T-helper 22 cell (primary cell): ENCODE results near the gene UGDH.
"Not testable (repeated sequence)": the region's sequence is repeated elsewhere in the genome, so short reads cannot be mapped to it uniquely, and the experiment has no call there.

Experiments used
- DNase-seq: peaks from one replicate; pipeline ENCODE4 v3.0.0-alpha.2; 2020; ENCODE audit warnings: low read depth

UGDH gene

GRCh38 chr4:39528061-39528465 lies 824 bp upstream of the UGDH start:
- DNase-seq, result no peak

DNA sequence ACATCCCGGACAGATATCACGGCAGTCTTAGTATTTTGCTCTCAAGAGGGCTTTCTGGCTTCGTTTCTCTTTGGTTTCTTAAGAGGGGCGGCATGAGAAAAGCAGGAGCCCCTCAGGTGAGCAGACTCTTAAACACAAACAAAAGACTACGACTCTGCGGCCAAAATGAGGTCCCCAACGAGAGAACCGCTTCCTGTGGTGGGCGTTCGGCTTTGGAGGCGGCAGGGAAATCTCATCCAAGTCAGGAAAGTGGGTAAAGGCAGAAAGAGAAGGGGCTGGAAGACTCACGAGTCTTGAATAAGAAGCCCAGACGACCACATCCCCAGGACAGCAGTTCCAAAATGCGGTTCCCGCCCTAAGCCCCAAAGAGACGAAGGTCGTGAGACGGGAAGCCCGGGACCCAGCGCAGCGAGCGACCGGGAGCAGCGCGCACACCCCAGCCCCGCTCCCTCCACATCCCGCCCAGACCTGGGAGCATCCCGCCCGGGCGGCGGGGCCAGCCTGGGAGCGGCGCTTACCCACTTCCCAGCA lies 409 bp downstream of the UGDH start:
- DNase-seq, result no peak

GRCh38 chr4:39525822-39526690 lies 1.2 kb downstream of the UGDH start:
- DNase-seq, result no peak

DNA sequence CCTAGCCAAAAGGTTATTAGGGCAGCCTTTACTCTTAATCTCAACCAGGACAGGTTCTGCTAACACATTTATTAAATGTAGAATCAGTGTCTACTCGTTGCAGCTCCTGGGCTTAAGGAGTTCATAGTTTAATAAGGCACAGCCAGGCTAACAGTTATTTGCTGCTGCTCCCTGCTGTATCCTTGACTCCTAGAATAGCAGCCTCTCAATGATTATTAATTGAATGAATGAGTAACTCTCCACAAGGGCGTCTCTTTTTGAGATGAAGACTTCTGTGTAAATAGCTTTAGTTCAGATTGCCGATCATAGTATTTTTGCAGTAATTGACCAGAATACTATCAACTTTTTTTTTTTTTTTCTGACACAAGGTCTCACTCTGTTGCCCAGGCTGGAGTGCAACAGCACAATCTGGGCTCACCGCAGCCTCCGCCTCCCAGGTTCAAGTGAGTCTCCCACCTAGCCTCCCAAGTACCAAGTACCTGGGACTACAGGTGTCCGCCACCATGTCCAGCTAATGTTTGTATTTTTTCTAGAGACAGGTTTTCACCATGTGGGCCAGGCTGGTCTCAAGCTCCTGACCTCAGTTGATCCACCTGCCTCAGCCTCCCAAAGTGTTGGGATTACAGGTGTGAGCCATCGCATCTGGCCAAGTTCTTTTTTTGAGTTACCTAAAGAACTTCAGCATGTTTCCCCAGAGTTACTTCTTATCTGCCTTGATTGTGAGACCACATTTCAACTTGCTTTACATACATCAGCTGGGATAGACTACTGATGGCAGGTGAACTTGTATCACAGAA lies 2.9 kb downstream of the UGDH start:
- no peak for DNase-seq

- DNase-seq, result no peak
Measured at GRCh38 chr4:39522068-39522467, 5.2 kb downstream of the UGDH start.

GRCh38 chr4:39521253-39521919 lies 5.9 kb downstream of the UGDH start:
- DNase-seq, result no peak

DNA sequence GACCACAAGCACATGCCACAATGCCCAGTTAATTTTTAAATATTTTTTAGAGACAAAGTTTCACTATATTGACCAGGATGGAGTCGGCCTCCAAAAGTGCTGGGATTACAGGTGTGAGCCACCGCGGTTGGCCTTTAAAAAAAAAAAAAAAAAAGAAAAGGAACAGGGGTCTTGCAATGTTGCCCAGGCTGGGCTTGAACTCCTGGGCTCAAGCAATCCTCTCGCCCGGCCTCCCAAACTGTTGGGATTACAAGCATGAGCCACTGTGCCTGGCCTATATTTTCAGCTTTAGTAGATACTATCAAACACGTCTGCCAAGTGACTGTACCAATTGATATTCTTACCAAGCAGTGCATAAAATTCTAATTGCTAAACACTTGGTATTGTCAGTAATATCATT lies 8.8 kb downstream of the UGDH start:
- DNase-seq, result no peak

DNA sequence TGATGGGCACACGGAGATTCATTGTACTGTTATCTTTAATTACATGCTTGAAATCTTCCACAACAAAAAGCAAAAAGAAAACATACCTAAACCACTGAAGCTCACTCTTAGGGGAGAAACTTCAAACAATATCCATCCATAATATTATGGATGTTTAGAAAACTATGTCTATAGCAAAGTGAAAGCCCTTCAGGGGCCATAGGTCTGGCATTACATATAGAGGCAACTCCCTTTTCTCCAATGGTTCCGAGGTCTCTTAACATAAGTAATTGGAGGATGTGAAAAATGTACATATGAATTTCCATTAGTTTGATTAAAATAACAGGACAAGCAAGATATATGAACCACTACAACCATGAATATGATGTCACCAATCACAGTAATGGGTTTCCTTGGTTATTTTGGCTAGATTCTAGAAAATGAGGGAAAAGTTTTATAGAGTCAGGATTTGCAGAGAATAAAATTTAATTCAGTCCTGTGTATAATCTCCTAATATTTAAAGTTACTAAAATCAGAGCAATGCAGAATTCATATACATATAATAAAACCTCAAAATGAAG lies 10.8 kb downstream of the UGDH start:
- DNase-seq, result no peak

GRCh38 chr4:39515669-39516401 lies 11.4 kb downstream of the UGDH start:
- DNase-seq, result not testable (repeated sequence)

DNA sequence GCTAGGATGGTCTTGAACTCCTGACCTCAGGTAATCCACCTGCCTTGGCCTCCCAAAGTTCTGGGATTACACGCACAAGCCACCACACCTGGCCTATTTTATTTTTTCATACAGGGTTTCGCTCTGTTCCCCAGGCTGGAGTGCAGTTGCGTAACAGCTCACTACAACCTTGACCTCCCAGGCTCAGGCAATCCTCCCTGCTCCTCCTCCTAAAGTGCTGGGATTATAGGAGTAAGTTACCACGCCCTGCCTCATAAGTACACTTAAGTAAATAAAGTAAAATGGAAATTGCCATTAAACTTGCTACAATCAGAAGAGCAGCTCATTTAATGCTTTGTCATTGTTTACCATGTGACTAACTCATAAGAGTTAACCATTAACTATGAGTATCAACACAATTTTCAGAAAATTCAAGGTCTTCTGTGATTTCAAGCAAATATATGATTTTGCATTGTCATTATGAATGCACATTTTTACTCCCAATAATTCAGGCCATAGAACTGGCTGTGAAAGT lies 12.3 kb downstream of the UGDH start:
- no peak for DNase-seq

DNA sequence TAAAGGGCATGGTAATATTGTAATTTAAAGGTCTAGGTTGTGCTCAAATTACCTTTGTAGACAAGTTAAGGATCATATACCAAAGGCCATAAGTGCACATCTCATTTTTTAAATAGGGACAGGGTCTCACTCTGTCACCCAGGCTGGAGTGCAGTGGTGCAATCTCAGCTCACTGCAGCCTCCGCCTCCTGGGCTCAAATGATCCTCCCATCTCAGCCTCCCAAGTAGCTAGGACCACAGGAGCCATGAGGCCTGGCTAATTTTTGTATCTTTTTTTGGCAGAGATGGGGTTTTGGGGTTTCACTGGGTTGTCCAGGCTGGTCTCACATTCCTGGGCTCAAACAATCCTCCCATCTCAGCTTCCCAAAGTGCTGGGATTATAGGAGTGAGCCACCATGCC lies 13.0 kb downstream of the UGDH start:
- DNase-seq, result not testable (repeated sequence)

DNA sequence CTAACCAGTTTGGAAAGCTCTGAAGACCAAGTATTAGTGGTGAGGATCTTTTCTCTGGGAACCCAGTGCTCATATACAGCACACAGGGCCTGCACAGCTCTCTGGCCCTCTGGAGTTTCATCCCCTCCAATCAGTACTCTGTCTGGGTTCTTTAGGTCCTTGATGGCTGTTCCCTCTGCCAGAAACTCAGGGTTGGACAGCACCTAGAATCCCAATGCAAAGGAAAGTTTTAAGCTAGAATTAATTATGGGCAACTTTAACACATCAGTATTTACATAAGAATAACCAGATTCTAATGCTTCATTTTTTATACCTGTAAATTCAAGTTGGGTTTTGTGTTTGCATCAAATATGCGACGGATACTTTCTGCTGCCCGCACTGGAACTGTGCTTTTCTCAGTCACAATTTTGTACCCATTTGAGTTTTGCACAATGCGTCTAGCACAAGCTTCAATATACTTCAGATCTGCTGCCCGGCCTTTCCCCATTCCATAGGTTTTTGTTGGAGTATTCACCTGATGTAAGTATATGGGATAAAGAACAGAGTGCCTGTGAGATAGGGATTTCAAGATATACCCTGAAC lies 16.8 kb downstream of the UGDH start:
- DNase-seq, result no peak

- DNase-seq, result no peak
Measured at GRCh38 chr4:39505581-39505980, 21.7 kb downstream of the UGDH start.

- no peak for DNase-seq
Measured at GRCh38 chr4:39504538-39504937, 22.7 kb downstream of the UGDH start.

DNA sequence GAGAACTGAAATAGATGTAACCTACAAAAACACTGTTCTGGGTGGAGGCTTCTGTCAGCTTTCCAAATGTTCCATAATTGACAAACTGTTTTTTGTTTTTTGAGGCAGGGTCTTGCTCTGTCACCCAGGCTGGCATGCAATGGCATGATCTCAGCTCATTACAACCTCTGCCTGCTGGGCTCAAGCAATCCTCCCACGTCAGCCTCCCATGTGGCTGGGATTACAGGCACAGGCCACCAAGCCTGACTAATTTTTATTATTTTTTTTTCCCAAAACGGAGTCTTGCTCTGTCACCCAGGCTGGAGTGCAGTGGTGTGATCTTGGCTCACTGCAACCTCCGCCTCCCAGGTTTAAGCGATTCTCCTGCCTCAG lies 24.6 kb downstream of the UGDH start:
- DNase-seq, result not testable (repeated sequence)

- no peak for DNase-seq
Measured at GRCh38 chr4:39502019-39502663, 25.1 kb downstream of the UGDH start.

DNA sequence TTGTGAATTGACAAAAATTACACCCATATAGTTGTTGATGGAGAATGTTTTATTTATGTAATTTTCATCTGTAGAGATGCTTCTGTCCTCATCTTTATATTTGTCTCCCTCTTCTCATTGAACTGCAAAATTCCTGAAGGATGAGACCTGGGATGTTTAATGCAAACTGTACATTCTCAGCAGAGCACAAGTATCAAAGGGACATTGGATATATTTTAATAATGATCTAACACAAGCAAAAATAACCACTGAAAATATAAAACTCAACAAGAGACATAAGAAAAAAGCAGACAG lies 28.6 kb downstream of the UGDH start:
- no peak for DNase-seq

DNA sequence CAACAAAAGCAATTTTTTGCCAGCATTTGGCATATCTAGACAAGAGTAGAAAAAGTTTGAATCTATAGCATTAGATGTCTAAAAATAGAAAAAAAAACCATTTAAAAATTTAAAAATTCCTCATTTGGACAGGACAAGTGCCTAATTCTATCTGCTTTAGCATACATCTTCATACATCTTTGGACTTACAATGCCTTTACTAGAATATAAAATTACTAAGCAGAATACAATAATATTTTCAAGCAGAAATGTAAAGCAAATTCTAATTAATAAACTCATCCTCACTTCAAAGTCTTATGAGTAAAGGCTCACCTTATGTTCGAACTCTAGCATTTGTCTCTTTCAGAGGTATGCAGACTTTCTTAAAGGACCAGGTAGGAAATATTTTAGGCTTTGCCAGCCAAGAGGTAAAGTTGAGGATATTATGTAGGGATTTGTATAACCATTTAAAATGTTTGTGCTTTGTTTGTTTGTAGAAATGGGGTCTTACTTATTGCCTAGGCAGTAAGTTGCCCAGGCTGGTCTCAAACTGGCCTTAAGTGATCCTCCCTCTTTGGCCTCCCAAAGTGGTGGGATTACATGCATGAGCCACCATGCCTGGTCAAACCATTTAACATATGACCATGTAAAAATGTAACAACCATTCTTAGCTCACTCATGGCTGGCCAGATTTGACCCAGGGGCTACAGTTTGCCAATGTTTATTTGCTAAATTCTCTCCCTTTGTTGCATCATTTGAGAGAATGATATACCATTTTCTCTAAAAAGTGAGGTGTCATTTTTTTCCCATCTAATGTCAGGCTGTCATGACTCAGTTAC lies 29.1 kb downstream of the UGDH start:
- DNase-seq, result no peak

- no peak for DNase-seq
Measured at GRCh38 chr4:39495446-39496213, 31.6 kb downstream of the UGDH start.
